Chondrocyte (in vitro differentiated cells): Measurements from ENCODE around the gene GPER1. TPM values are rescaled to one million over a fixed set of nuclear protein-coding genes. Genes with fewer than 3 reads are reported as not detected.

ENCODE experiments used
- DNase-seq: peaks from one replicate; pipeline ENCODE4 v3.0.0; 2021; ENCODE audit warnings: mixed read lengths, low spot score
- H3K27ac Mint-ChIP-seq: one replicate; pipeline ENCODE4 v1.8.0; 2021; ENCODE audit warnings: mild to moderate bottlenecking, moderate library complexity, mixed read lengths; ENCODE audit not compliant: unreplicated experiment
- H3K27me3 Mint-ChIP-seq: 2 replicates; pipeline ENCODE4 v1.8.0; 2021; ENCODE audit warnings: low read depth, mixed read lengths
- H3K36me3 Mint-ChIP-seq: 2 replicates; pipeline ENCODE4 v1.8.0; 2021; ENCODE audit warnings: low read depth, mixed read lengths
- H3K4me1 Mint-ChIP-seq: 2 replicates; pipeline ENCODE4 v1.8.0; 2021; ENCODE audit warnings: low read depth, mild to moderate bottlenecking, mixed read lengths
- H3K4me3 Mint-ChIP-seq: one replicate; pipeline ENCODE4 v1.8.0; 2021; ENCODE audit warnings: mild to moderate bottlenecking, moderate library complexity, mixed read lengths; ENCODE audit not compliant: unreplicated experiment
- H3K9me3 Mint-ChIP-seq: 2 replicates; pipeline ENCODE4 v1.8.0; 2021; ENCODE audit warnings: low read depth, mixed read lengths
- total RNA-seq: library from RNA; stranded (reverse); gene quantifications from 3 replicates; pipeline ENCODE4 v1.2.1, GENCODE V29; 2021
- TF ChIP-seq, protein P1 (sequence below): fragments of 200-600 bp; sonication (generic); IDR thresholded peaks from 2 replicates; pipeline ENCODE4 v1.5.0; 2021; ENCODE audit warnings: antibody characterized with exemption, mild to moderate bottlenecking, moderate library complexity

GPER1 gene
- total RNA-seq, 1 donor from 2014 or later: 9.9 TPM

DNA sequence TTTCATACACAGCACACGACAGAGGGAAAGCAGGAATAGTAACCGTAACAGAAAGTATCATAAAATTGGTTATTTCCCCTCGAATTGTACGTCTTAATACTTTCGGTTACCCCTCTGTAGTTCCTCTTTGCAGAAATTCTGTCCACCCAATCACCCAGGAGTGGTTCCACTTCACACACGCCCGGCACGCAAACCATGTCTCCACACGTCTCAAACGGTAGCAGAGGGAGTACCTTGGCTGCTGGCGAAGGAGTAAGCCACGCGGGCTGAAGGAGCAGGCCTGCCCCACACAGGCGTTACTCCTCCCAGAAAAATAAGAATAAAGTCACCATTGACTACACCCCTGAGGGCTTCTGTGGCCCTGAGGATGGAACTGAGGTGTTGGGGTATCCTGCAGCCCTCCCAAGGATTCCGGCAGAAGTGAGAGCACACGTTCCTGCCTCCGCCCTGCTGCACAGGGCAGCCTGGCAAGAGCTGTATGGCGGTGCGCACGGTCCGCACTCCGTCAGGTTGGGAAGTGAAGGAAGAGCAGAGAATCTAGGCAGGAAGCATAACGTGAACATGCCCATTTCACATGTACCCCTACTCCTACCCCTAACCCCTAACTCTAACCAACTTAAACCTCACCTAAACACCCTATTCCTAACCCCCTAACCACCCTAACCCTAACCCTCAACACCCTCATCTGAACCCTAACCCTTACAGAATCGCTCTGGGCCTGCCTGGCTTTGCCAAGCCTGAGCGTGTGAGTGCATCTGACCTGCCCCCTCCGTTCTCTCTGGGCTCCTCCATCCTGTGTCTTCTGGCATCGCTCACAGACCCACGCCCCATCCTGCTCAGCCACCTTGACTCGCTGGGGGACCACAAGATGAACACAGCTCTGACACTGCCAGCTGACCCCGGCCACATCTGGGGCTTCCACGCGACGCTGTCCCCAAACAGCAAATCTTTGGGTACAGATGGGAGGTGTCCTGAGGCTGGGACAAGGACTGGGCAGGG lies 25.3 kb upstream of the GPER1 start:
- Mint-ChIP-seq H3K4me1 (peaks cover 18% of the 10 kb centered on the region), H3K27me3 (no peaks in the 10 kb centered on the region), H3K9me3 (no peaks in the 10 kb centered on the region), H3K36me3 (no peaks in the 10 kb centered on the region), H3K4me3 (no peak overlapping the region), H3K27ac (no peak overlapping the region)
- TF ChIP-seq, protein P1, sequence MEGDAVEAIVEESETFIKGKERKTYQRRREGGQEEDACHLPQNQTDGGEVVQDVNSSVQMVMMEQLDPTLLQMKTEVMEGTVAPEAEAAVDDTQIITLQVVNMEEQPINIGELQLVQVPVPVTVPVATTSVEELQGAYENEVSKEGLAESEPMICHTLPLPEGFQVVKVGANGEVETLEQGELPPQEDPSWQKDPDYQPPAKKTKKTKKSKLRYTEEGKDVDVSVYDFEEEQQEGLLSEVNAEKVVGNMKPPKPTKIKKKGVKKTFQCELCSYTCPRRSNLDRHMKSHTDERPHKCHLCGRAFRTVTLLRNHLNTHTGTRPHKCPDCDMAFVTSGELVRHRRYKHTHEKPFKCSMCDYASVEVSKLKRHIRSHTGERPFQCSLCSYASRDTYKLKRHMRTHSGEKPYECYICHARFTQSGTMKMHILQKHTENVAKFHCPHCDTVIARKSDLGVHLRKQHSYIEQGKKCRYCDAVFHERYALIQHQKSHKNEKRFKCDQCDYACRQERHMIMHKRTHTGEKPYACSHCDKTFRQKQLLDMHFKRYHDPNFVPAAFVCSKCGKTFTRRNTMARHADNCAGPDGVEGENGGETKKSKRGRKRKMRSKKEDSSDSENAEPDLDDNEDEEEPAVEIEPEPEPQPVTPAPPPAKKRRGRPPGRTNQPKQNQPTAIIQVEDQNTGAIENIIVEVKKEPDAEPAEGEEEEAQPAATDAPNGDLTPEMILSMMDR: no peak
- peak; percentile 65 for DNase-seq

DNA sequence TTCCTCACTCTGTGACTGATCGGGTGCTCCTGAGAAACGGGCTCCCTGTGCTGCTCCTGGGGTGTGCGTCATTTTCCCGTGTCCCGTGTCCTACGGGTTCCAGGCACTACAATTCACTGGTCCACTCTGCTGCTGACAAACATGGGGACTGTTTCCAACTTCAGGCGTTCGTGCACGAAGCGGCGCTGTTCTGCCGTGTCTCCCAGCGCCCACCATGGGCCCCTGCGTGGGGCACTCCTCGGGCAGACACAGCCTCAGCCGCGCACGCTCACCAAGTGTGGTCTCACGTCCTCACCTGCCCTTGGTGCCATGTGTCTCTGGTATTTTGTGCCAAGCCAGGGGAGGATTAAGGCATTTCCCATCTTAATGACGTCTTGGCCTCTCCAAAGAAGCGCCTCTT lies 24.6 kb upstream of the GPER1 start:
- DNase-seq: no peak
- Mint-ChIP-seq H3K36me3 (no peaks in the 10 kb centered on the region), H3K4me3 (no peak overlapping the region), H3K27ac (no peak overlapping the region), H3K9me3 (no peaks in the 10 kb centered on the region), H3K4me1 (peaks cover 18% of the 10 kb centered on the region), H3K27me3 (no peaks in the 10 kb centered on the region)
- TF ChIP-seq, protein P1: no peak

DNA sequence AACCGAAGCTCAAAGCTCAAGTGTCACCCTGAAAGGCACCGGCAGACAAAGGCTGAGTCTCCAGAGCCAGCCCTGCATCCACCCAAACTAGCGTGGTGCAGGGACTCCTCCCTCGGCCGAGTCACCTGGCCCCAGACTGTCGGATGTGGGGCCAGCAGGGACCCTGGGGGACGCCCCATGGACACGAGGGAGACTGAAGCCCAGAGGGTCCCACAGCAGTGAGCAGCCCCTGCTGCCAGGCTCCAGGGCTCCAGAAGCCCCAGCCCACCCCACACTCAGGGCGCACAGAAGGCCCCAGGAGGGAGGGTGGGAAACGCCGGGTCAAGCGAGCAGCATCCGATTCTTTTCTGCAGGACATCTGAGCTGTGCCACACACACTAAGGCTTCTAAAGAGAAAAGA lies 23.3 kb upstream of the GPER1 start:
- Mint-ChIP-seq H3K27ac (no peak overlapping the region), H3K9me3 (no peaks in the 10 kb centered on the region), H3K4me1 (peaks cover 14% of the 10 kb centered on the region), H3K4me3 (no peak overlapping the region), H3K36me3 (no peaks in the 10 kb centered on the region), H3K27me3 (no peaks in the 10 kb centered on the region)
- DNase-seq: no peak
- TF ChIP-seq, protein P1: no peak

DNA sequence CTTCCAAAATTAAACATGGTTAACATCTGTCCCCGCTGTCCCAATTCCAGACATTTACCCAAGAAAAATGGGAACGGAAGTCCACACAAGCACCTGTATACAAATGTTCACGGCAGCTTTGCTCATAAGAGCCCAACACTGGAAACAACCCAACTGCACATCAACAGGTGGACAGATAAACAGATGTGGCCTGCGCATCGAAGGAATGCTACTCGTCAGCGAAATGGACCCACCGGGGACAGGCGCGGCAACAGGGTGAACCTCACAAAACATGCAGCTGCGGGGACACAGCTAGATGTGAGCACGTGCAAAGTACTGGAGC lies 22.7 kb upstream of the GPER1 start:
- no peaks in the 10 kb centered on the region for H3K9me3 Mint-ChIP-seq
- TF ChIP-seq, protein P1: no peak
- peaks cover 12% of the 10 kb centered on the region for H3K4me1 Mint-ChIP-seq
- DNase-seq: no peak
- no peak overlapping the region for H3K27ac Mint-ChIP-seq
- no peak overlapping the region for H3K4me3 Mint-ChIP-seq
- H3K27me3 Mint-ChIP-seq: no peaks in the 10 kb centered on the region
- no peaks in the 10 kb centered on the region for H3K36me3 Mint-ChIP-seq

DNA sequence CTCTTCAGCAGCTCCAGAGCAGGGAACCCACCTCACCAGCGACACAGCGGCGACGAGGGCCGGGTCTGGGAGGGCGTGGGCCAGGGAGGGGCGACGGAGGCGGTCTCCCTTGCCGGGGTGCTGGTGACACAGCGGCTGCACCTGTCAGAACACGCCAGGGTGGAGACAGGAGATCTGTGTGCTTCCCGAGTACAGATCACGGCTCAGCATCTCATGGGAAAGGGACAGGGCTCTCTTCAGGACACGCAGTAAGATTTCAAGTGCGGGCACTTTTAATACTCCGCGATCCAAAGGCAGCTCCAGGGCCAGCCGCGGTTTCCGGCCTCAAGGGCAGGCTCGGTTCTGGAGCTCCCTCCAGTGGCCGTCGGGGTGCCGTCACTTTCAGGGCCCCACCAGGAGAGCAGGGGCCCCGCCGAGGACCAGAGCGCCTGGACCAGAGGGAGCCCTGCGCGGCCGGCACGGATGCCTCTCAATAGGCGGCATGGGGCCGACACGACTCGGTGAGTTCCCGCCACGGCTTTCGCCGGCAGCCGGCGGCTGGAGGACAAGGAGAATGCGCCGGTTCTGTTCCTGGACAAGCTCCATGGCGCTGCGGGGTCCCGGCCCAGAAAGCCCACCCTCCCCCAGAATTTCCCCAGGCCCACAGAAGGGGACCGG lies 22.2 kb upstream of the GPER1 start:
- H3K9me3 Mint-ChIP-seq: no peaks in the 10 kb centered on the region
- TF ChIP-seq, protein P1: peak; percentile 97
- no peaks in the 10 kb centered on the region for H3K36me3 Mint-ChIP-seq
- peak; percentile 94 for DNase-seq
- peaks cover 10% of the 10 kb centered on the region for H3K4me1 Mint-ChIP-seq
- no peak overlapping the region for H3K27ac Mint-ChIP-seq
- no peak overlapping the region for H3K4me3 Mint-ChIP-seq
- no peaks in the 10 kb centered on the region for H3K27me3 Mint-ChIP-seq
